Mucosa of stomach (tissue), 1 donor: ENCODE results near the gene IFT172.
A peak's percentile ranks its signal among the peaks of the same experiment; 100 is the strongest.
"Not testable (repeated sequence)": the region's sequence is repeated elsewhere in the genome, so short reads cannot be mapped to it uniquely, and the experiment has no call there.

Source experiments
- H3K27me3 ChIP-seq: one replicate; pipeline ENCODE4 v1.7.0; 2013; ENCODE audit warnings: mild to moderate bottlenecking, low read length; ENCODE audit not compliant: control insufficient read depth, insufficient read depth
- H3K36me3 ChIP-seq: one replicate; pipeline ENCODE4 v1.7.0; 2013; ENCODE audit warnings: low read length; ENCODE audit not compliant: control insufficient read depth, insufficient read depth
- H3K4me1 ChIP-seq: one replicate; pipeline ENCODE4 v1.7.0; 2013; ENCODE audit warnings: mild to moderate bottlenecking, low read length; ENCODE audit not compliant: control insufficient read depth, insufficient read depth
- H3K4me3 ChIP-seq: one replicate; pipeline ENCODE4 v1.7.0; 2013; ENCODE audit warnings: low read length
- H3K9ac ChIP-seq: one replicate; pipeline ENCODE4 v1.7.0; 2013; ENCODE audit warnings: mild to moderate bottlenecking, low read length, moderate library complexity
- H3K9me3 ChIP-seq: one replicate; pipeline ENCODE4 v1.7.0; 2013; ENCODE audit warnings: mild to moderate bottlenecking, low read length, moderate library complexity; ENCODE audit not compliant: control insufficient read depth
- donor health status: Pancreatic carcinoma.

Gene IFT172

GRCh38 chr2:27435628-27436027, 53.9 kb downstream of the IFT172 start:
- Histone ChIP-seq H3K27me3 (no peaks in the 10 kb centered on the region), H3K36me3 (peaks cover 18% of the 10 kb centered on the region), H3K4me1 (peaks cover 6% of the 10 kb centered on the region), H3K9ac (no peak overlapping the region), H3K4me3 (no peak overlapping the region), H3K9me3 (no peaks in the 10 kb centered on the region)

GRCh38 chr2:27431395-27431794, 58.1 kb downstream of the IFT172 start:
- H3K36me3 ChIP-seq, result peaks cover 11% of the 10 kb centered on the region
- H3K27me3 ChIP-seq, result no peaks in the 10 kb centered on the region
- H3K4me1 ChIP-seq, result peaks cover 15% of the 10 kb centered on the region
- H3K9ac ChIP-seq, result no peak overlapping the region
- no peaks in the 10 kb centered on the region for H3K9me3 ChIP-seq
- no peak overlapping the region for H3K4me3 ChIP-seq

- H3K4me1 ChIP-seq, result peaks cover 15% of the 10 kb centered on the region
- no peaks in the 10 kb centered on the region for H3K9me3 ChIP-seq
- no peaks in the 10 kb centered on the region for H3K36me3 ChIP-seq
- H3K9ac ChIP-seq, result peak overlapping the region; percentile 90
- H3K4me3 ChIP-seq, result peak overlapping the region; percentile 89
- no peaks in the 10 kb centered on the region for H3K27me3 ChIP-seq
Measured at GRCh38 chr2:27428978-27429541, 60.5 kb downstream of the IFT172 start.

- Histone ChIP-seq H3K9ac (peak within 1 kb of the TSS; percentile 90), H3K36me3 (no peaks in the 10 kb centered on the region), H3K9me3 (no peaks in the 10 kb centered on the region), H3K27me3 (no peaks in the 10 kb centered on the region), H3K4me3 (peak within 1 kb of the TSS; percentile 89), H3K4me1 (peaks cover 15% of the 10 kb centered on the region)
Measured at GRCh38 chr2:27428213-27428977, 61.1 kb downstream of the IFT172 start, which contains the start of gene NRBP1. Gene NRBP1, plus strand, starts transcription at chr2:27428631. Its CDS starts 4,643 bp downstream, at chr2:27433274.

- H3K36me3 ChIP-seq, result no peaks in the 10 kb centered on the region
Measured at GRCh38 chr2:27427863-27428212, 61.7 kb downstream of the IFT172 start.

GRCh38 chr2:27425039-27425438, 64.5 kb downstream of the IFT172 start:
- not testable (repeated sequence) for H3K4me1 ChIP-seq, H3K27me3 ChIP-seq, H3K36me3 ChIP-seq, H3K9ac ChIP-seq, H3K9me3 ChIP-seq, H3K4me3 ChIP-seq

More at GRCh38 chr2:27427863-27428212, 61.7 kb downstream of the IFT172 start:
- no peaks in the 10 kb centered on the region for H3K9me3 ChIP-seq
- H3K4me3 ChIP-seq, result peak overlapping the region; percentile 89
- peaks cover 15% of the 10 kb centered on the region for H3K4me1 ChIP-seq
- H3K27me3 ChIP-seq, result no peaks in the 10 kb centered on the region
- peak overlapping the region; percentile 90 for H3K9ac ChIP-seq

- no peak overlapping the region for H3K9ac ChIP-seq
- no peaks in the 10 kb centered on the region for H3K4me1 ChIP-seq
- H3K36me3 ChIP-seq, result no peaks in the 10 kb centered on the region
- H3K9me3 ChIP-seq, result no peaks in the 10 kb centered on the region
- no peaks in the 10 kb centered on the region for H3K27me3 ChIP-seq
- H3K4me3 ChIP-seq, result no peak overlapping the region
Measured at GRCh38 chr2:27422958-27423357, 66.6 kb downstream of the IFT172 start.

- Histone ChIP-seq H3K9ac (no peak overlapping the region), H3K4me1 (no peaks in the 10 kb centered on the region), H3K27me3 (no peaks in the 10 kb centered on the region), H3K4me3 (no peak overlapping the region), H3K36me3 (no peaks in the 10 kb centered on the region), H3K9me3 (no peaks in the 10 kb centered on the region)
Measured at GRCh38 chr2:27421660-27422250, 67.8 kb downstream of the IFT172 start.

- H3K4me1 ChIP-seq, result no peaks in the 10 kb centered on the region
- H3K27me3 ChIP-seq, result no peaks in the 10 kb centered on the region
Measured at GRCh38 chr2:27420996-27421395, 68.5 kb downstream of the IFT172 start.

GRCh38 chr2:27416151-27416550, 73.4 kb downstream of the IFT172 start:
- no peak overlapping the region for H3K4me3 ChIP-seq
- no peaks in the 10 kb centered on the region for H3K4me1 ChIP-seq
- no peaks in the 10 kb centered on the region for H3K9me3 ChIP-seq
- H3K36me3 ChIP-seq, result no peaks in the 10 kb centered on the region
- H3K27me3 ChIP-seq, result no peaks in the 10 kb centered on the region
- no peak overlapping the region for H3K9ac ChIP-seq

More at GRCh38 chr2:27420996-27421395, 68.5 kb downstream of the IFT172 start:
- no peak overlapping the region for H3K9ac ChIP-seq
- H3K4me3 ChIP-seq, result no peak overlapping the region
- H3K9me3 ChIP-seq, result no peaks in the 10 kb centered on the region
- no peaks in the 10 kb centered on the region for H3K36me3 ChIP-seq

- Histone ChIP-seq H3K4me3 (no peak overlapping the region), H3K4me1 (peaks cover 9% of the 10 kb centered on the region), H3K27me3 (no peaks in the 10 kb centered on the region), H3K36me3 (no peaks in the 10 kb centered on the region), H3K9me3 (no peaks in the 10 kb centered on the region), H3K9ac (no peak overlapping the region)
Measured at GRCh38 chr2:27412419-27413152, 77.0 kb downstream of the IFT172 start.
